NCI-H345 treated with DMSO at 0.1 percent for 48 hours (cell line): ENCODE results near the gene CREB5.

Experiments used
- DNase-seq: peaks from one replicate; lab custom pipeline; 2025; ENCODE audit not compliant: unreplicated experiment; lab: John Stamatoyannopoulos, UW

The CREB5 gene

DNA sequence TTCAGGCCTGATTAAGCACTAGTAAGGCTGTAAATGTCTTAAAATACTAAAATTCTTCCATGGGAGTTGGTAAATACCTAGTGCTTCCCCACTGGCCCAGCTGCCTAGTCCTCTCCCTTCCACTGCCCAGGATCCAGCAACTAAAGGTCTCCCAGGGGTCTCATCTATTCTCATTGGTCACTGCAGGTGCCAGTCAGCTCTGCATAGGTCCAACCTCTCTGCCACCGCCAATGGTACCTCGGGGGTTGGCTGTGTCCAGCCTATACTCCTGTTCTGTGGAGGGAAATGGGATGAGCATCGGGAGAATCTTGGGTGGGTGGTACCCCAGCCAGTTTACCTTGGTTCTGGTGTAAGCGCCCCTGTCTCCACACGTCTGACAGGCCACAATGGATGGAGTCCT is 6.1 kb upstream of the CREB5 start:
- DNase-seq, result no peak

DNA sequence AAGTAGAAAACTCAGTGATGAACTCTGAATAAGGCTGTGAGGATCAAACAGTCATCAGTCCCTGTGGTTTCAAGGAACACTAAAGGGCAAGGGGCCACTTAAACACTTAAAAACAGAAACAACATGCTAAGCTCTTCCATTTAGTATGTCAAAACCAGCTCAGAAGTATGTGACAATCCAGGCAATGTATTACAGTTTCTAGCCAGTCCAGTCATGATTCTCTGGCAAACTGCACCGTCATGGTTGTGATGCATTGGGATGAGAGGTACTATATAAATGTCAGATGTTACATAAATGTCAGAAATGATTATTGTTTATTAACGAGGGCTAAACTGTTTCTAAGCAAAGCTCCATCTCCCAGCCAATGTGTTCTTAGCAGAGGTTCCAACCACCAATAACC is 4.7 kb upstream of the CREB5 start:
- DNase-seq, result no peak

DNA sequence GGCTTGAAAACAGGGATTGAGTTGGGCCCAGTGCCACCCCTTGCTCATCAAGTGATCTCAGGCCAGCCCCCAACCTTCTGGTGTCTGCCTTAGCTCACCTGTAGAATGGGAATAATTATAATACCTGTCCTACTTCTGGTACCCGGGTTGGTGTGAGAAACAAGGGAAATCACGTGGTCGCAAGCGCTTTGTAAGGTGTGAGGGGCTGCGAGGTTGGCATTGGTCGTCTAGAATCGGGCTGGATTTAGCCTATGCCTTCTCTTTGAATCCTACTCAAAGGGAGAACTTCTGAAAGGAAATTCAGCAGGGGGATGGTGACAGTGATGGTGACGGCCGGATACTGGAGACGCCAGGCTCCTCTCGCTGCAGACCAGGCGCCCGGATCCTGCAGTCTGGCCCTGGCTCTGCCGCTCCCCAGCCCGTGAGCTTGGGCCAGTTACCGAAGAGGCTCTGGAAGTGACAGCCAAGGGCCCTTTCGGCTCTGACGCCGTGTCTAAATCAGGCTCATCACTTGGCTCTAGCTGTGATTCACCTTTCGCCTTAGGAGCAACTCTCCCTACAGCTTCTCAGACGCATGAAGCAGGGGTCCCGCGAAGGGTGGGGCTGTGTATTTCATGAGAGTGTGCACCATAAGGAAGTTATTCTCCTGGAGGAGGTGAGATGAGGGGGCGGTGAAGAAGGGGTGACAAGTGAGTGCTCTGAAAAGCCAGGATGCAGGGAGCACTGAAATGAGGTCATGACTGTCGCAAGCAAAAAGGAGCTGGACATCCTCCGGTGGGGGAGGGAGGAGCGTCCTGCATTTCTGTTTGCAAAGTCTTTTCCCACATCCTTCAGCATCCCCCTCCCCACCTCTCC is 4.0 kb upstream of the CREB5 start:
- no peak for DNase-seq

DNA sequence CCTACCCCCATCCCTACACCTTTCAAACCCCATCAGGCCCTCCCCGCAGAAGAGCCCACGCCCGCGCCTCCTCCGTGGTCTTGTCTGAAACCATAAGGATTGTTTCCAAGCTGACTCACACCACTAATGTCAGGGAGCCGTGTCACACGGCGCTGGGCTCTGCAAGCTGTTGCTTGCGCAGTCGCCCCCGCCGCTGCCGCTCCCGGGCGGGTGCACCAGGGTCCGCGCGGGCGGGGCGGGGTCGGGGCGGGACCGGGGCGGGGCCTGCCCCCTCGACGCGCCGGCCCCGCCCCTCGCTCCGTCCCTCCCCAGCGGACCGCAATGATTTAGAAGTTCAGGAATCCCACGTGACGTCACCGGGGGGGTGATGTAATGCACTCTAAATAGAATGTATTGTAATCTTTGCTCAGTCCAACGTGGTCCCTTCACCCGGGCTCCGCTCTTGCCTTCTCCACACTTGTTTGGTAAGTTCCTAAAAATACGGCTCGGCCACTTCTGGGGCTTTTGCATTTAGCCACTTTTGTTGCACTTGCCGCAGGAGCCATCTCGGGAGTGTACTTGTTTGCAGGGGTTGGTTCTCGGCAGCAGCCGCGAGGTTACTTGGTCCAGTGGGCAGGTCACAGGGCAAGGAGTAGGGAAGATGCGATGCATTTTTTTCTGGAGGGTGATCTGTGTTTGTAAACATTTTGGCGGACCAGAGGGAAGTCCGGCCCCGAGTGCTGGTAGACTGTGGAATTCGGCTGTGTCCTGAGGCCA is 3.2 kb upstream of the CREB5 start:
- peak; percentile 20 for DNase-seq

DNA sequence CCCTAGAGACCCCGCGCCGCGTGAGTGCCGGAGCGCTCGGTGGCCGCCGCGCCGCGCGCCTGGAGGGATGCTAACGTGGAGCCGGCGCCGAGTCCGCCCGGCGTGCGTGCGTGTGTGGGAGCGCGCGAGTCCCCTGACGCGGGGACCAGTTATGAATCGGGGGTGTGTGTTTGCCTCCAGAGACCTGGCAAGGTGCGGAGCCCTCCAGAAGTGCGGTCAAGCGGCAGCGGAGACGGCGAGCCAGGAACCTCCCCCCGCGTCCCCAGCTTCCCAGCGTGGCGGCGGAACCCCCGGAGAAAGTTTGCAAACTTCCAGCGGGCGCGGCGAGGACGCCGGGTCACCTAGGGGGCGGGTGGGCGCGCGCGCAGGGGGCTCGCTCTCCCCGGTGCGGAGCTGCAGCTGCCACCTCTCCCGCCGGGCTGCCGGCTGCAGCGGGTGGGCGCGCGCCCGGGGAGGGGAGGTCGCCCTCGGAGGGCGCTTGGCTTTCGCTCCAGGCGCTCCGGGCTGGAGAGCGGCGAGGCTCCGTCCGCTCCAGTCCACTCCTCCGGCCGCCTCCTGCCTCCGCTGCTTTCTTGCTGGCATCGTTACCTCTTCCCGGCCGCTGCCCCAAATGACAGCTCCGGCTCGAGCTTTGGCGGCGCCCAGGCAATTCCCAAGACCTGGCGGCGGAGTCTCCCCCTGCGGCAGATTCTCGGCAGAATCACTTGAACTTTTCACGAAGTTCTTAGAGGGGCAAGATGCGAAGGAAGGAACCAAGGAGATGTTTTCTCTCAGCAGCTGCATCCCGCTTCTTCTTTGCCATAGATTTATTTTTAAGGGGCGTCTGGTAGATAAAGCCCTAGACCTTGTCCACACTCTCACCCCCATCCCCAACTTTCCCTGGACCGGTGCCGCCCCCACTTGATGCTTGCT is 2.3 kb upstream of the CREB5 start:
- no peak for DNase-seq

DNA sequence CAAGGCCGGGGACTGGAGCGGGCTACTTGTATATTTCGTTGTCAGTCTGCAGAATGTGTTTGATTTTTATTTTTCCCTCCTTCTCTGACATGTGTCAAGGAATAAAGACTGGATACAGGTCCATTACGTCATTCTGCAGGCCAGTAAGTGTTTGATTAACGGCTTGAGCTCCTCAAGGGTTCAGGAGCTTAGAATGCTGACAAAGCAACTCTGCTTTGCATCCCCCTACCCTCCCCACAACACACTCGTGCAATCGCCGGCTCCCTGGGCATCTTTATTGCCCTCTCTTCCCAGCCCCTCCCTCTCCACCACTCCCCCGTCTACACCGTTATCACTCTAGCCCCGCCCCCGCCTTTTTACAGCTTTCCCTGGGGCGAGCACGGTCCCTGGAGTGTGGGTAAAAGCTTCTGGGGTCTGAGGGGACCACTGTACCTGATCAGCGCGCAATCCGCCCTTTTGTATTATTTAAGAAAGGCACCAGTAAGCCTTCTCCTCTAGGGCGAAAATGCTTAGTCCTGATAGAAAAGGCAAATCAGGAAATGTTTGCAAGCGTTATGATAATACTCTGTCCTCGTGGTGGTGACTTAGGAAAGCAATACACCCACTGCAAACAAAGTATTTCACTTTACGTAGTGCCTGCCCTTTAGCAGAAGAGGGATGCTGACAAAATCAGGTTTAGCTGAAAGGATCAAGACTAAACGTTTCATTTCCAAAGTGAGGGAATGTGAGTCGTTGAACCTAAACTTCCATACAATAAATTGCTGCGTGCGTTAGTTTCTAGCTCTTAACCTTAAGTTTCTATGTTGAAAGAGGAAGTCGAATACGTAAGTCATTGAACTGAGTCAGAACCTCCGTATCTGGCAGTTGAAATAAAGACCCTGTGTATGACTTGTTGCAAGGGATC is 1.4 kb upstream of the CREB5 start:
- no peak for DNase-seq

DNA sequence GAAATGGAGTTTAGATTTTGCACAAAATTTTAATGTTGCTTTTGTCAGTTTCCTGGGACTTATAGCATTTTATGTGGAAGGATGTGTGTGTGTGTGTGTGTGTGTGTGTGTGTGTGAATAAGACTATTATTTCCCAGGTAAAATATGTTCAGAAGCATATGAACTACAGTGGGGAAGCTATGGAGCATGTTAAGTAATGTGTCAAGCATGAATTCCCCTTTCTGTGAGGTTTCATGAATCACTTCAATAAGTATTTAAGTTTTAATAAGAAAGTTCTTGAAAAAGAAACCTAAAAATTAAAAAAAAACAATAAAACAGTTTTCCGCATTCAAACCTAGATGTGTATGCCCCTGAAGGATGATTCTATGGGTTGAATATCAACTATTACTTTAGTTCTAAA is 693 bp downstream of the CREB5 start:
- no peak for DNase-seq

DNA sequence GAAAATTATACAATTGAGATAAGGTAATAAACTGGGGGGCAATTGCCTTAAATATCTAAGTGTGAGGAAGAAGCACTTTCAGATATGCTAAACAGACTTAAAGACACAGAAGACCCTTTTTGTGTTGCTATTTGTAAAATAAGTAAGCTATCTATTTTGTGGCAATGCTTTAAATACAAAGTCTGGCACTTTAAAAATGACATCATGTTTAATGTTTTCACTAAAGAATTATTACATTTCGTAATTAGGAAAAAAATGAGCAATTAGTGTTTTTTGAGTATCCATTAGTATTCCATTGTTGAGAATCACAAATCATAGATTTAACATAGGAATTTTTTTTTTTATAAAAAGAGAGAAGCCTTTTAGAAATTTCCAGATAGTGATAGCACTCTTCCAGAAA is 2.1 kb downstream of the CREB5 start:
- DNase-seq, result no peak

DNA sequence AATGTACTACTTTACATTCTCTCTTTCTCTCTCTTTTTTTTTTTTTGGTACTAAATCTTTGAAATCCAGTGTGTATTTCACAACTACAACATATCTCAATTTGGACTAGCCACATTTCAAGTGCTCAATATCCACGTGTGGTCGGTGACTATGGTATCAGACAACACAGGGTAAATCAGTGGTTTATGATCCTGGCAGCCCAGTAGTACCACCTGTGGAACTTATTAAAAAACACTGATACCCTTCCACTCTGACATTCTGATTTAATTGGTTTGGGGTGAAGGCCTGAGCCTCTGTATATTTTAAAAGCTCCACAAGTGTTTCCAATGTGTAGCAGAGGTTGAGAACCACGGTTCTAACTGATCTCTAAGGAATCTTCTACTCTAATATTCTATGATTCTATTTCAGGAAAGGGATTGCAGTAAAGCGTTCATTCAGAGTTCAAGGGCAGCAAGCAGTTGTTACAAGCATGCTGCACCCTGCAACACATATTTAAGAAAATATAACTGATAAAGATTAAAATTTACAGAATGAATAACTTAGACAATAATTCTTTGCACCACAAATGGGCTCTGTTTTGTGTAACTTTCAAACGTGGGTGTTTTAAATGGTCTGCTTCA is 5.1 kb downstream of the CREB5 start:
- no peak for DNase-seq

DNA sequence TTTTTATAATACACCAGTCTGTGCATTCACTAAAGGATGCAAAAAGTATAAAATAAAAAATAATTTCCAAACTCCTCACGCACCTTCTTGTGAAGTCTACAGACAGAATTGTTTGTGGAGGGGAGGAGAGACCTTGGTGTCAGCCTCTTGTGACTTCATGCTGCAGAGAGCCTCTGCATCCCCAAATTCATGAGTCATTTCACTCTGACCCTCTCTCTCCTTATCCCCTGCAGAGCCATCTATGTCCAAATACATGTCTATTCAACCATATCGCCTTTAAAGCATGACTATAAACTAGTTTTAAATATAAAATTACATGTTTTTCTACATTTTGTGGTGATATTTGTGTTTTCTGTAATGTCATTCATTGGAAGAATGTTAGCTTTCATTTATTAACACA is 6.0 kb downstream of the CREB5 start:
- no peak for DNase-seq

DNA sequence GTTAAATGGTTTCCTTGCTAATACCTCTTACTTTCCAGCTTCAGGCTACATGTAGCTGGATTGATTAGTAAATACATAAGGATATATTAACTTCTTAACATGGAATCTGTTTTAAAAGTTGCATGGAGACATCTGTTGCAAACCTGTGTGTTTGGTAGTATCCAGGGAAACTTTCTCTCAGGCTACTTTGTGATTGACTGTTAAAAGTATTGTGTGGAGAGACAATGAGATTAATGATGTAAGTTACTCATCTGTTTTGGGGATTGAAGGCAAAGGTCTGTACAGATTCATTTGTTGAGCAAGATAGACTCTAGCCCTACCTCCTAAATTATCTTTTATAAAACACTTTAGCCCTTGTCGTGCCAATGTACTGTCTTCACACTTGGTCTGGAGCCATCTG is 6.6 kb downstream of the CREB5 start:
- no peak for DNase-seq

DNA sequence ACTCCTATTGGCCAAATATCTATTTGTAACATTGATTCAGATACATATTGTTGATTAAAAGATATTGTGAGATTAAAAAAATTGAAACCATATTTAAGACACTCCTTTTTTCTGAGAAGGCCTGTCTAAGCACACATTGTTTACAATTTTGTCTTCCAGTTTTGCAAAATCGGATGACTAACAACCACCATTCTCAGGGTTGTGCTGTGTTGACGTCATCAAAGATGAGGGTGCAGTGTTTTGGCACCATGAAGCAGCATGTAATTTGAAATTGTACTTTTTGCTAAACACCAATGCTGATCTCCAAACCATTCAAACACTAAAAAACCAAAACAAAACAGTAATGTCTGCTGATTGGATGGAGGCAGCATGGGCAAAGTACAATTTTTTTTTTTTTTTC is 7.4 kb downstream of the CREB5 start:
- no peak for DNase-seq

DNA sequence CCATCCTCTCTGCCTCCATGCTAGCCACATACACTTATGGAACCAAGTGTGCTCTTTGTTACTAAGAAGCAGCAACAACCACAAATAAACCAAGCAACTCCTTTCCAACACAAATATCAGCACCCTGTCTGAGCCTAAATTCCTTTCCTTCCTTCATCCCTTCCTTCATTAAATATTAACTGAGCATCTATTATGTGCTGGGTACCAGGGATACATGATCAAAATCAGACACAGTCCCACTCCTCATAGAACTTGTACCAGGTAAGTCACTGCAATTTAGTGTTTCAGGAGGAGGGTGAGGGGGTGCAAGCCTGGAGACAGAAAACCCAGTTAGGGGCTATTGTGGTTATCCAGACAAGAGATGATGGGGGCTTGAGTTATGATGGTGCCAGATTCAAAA is 10.8 kb downstream of the CREB5 start:
- DNase-seq, result no peak

DNA sequence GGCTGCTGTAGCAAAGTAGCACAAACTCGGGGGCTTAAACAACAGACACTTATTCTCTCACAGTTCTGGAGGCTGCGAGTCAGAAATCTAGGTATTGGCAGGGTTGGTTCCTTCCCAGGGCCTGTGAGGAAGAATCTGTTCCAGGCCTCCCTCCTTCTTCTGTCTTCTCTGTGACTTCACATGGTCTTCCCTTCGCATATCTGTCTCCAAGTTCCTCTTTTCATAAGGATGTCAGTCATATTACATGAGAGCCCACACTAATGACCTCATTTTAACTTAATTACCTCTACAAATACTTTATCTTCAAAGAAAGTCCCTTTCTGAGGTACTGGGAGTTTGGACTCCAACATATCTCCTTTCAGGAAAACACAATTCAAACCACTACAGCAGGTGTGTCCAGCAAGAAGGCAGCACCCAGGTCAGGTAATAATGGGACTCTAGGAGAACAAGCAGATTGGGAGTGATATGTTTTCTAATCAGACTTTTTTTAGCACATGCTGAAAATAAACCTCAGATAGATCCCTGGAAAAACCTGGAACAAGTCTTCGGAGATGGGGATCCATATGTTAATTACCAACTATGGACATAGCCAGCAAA is 11.7 kb downstream of the CREB5 start:
- no peak for DNase-seq

DNA sequence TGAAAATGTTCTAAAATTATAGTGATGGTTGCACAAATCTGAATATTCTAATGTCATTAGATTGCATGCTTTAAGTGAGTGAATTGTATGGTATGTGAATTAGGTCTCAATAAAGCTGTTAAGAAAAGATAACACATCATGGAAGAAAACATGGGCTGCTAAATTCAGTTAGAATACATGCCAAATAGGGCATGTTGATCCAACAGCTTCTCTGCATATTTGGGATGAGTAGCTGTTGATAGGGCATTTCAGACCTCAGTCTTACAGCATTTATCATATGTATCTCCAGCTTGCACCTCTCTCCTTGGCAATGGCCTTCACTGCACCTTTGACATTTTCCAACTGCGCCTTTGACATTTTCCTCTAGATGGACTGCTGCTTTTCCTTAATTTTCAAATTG is 13.2 kb downstream of the CREB5 start:
- no peak for DNase-seq

DNA sequence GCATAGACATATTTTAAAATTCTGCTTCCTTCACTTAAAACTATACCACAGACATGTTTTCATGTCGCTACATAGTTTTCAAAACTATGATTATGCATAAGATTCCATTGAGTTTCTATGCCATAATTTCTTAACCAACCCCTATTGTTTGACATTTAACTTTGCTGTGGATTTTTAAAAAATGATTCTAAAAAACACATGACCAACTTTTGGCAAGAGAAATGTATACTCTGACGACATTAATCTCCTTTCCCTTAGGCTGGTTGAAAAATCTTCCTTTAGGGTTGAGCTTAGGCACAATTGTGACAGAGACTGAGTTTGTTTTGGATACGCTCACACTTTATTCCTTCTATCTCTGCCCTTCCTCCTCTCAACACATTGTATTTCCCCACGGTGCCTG is 14.9 kb downstream of the CREB5 start:
- DNase-seq, result no peak

DNA sequence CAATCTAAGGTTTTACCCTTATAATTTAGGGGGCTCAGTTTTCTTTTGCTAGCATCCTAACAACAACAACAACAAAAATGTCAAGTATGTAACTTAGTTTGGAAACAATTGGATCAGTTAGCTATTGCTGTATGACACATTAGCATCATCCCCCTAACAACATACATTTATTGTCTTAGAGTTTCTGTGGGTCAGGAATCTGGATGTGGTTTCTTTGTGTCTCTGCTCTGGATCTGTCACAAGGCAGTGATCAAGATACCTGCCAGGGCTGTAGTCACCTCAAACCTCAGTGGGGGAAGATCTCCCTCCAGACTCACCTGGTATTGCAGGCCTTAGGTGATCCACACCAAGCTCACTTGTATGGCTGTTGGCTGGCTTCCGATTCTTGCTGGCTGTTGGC is 18.3 kb downstream of the CREB5 start:
- DNase-seq, result no peak

DNA sequence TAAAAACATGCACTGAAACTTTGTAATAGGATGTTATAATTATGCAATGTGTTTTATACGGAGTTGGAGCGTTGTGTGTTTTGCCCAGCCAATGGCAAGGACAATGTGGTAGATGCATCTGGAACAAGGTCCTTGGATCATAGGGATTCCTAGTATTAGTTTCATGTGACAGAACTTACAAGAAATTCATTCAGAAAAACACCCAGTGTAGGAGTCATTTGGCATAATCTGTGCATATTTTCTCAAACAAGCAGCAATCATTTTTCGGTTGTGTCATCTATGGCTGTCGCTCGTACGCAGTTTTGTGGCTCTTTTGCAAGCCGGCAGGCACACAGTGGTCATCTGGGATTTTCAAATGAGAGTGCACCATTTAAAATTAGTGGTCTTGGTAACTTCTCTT is 19.8 kb downstream of the CREB5 start:
- DNase-seq, result no peak

DNA sequence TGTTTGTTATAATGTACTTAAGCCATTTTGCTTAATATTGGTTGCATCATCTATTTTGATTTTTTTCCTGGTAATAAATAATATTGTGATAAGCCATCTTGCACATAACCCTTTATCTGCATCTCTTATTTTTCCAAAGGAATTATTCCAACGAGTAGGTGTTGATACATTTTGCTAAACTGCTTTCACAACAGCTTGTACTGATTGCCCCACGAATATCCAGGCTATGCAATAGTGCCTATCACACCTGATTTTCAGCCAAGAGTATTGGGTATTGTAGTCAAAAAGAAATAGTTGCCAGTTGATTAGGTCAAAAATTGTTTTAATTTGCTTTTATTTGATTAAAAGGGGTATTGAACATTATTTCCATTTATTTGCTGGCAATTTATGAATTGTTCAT is 20.7 kb downstream of the CREB5 start:
- DNase-seq, result no peak
